Heart left ventricle (tissue), 13 donors: ENCODE results near the gene OIP5.

Experiments
- POLR2A ChIP-seq, 2 donors: fragments of 450-650 bp; IDR thresholded peaks; one replicate each; pipeline ENCODE4 v1.6.1; 2017; ENCODE audit warnings: antibody characterized with exemption in 2 of 2, mild to moderate bottlenecking in 2 of 2, moderate library complexity in 2 of 2
- TF ChIP-seq, protein P1 (sequence below), 12 donors: fragments of 200-600 bp; sonication (generic) in 4 of 12; IDR thresholded peaks; one replicate each; pipeline versions ENCODE4 v1.5.0 to v1.8.0; 2018 to 2022; ENCODE audit warnings: antibody characterized with exemption in 12 of 12, mild to moderate bottlenecking in 5 of 12
- donor health status: ischemic (EF 13 %, LVEDD 7.1; RV severe dilation, severe dysfunction).
- donor health status: DM: no; HTN: yes; CAD: no.
- donor health status: DM: no; HTN: no; CAD: no.
- donor health status: ischemic (EF 25% LVEDD 6.9; RV normal size, moderate dysfunction).
- donor health status: ischemic (EF 25% LVEDD 5.7; RV mildly dilated, moderate dysfunction).
- donor health status: ischemic (EF 35%, LVEDD 5.7; RV mildly dilated, moderate dysfunction).
- donor health status: nonischemic (EF 11% LVEDD 7.7; RV severe dilation, severe dysfunction).
- donor health status: DM: yes; HTN: yes; CAD: no.
- donor health status: PGD.
- donor health status: ischemic (EF 29% LVEDD 5.4; RV normal size, mild dysfunction).
- donor health status: nonischemic (EF 23%, LVEDD 6.1; RV moderate dilation, normal function).

DNA sequence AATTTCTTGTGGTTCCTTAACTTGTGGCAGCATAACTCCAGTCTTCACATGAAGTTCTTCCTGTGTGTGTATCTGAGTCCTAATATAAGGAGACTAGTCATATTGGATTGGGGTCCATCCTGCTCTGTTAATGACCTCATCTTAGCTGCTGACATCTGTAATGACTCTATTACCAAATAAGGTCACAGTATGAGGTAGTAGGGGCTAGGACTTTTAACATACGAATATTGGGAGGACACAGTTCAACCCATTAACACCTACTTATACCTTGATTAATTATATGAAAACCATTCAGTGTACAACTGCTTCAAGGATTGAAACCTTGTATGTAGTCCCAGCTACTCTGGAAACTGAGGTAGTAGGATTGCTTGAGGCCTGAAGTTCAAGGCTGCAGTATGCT lies 43.9 kb downstream of the OIP5 start:
- TF ChIP-seq, protein P1, sequence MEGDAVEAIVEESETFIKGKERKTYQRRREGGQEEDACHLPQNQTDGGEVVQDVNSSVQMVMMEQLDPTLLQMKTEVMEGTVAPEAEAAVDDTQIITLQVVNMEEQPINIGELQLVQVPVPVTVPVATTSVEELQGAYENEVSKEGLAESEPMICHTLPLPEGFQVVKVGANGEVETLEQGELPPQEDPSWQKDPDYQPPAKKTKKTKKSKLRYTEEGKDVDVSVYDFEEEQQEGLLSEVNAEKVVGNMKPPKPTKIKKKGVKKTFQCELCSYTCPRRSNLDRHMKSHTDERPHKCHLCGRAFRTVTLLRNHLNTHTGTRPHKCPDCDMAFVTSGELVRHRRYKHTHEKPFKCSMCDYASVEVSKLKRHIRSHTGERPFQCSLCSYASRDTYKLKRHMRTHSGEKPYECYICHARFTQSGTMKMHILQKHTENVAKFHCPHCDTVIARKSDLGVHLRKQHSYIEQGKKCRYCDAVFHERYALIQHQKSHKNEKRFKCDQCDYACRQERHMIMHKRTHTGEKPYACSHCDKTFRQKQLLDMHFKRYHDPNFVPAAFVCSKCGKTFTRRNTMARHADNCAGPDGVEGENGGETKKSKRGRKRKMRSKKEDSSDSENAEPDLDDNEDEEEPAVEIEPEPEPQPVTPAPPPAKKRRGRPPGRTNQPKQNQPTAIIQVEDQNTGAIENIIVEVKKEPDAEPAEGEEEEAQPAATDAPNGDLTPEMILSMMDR (IDR thresholded peaks at IDR 0.05), result no peak
- no peak for TF ChIP-seq POLR2A (IDR thresholded peaks at IDR 0.05)
